Heart right ventricle (tissue), 16 donors: Measurements from ENCODE around the gene MRPL41. TPM values are rescaled to one million over a fixed set of nuclear protein-coding genes. Genes with fewer than 3 reads are reported as not detected.

Experiments
- ATAC-seq, 8 donors: fragments of 200-7000 bp; cut with Tn5 transposase; one replicate each; pipeline ENCODE4 v1.9.1; 2020; ENCODE audit warnings: mild to moderate bottlenecking in 8 of 8, moderate library complexity in 8 of 8, moderate number of reproducible peaks in 1 of 8
- DNase-seq, 2 donors: peaks; one replicate each; pipeline ENCODE4 v3.0.0-alpha.2; 2020
- H3K27ac ChIP-seq, 10 donors: fragments of 200-600 bp; sonication (generic) in 2 of 10; one replicate each; pipeline versions ENCODE4 v1.5.0 to v1.8.0; 2020 to 2022; ENCODE audit warnings: mild to moderate bottlenecking in 3 of 10
- H3K27me3 ChIP-seq, 7 donors: fragments of 200-600 bp; one replicate each; pipeline ENCODE4 v1.8.0; 2021 to 2022; ENCODE audit warnings: mild to moderate bottlenecking in 2 of 7
- H3K36me3 ChIP-seq, 9 donors: fragments of 200-600 bp; sonication (generic) in 1 of 9; one replicate each; pipeline versions ENCODE4 v1.5.0 to v1.8.0; 2020 to 2022; ENCODE audit warnings: mild to moderate bottlenecking in 2 of 9
- H3K4me1 ChIP-seq, 9 donors: fragments of 200-600 bp; sonication (generic) in 1 of 9; one replicate each; pipeline versions ENCODE4 v1.5.0 to v1.8.0; 2020 to 2022; ENCODE audit warnings: mild to moderate bottlenecking in 4 of 9
- H3K4me3 ChIP-seq, 10 donors: fragments of 200-600 bp; sonication (generic) in 2 of 10; one replicate each; pipeline versions ENCODE4 v1.5.0 to v1.8.0; 2020 to 2022; ENCODE audit warnings: mild to moderate bottlenecking in 7 of 10, moderate library complexity in 2 of 10
- H3K9me3 ChIP-seq, 11 donors: fragments of 200-600 bp in 10 of 11; sonication (generic) in 2 of 11; one replicate each; pipeline versions ENCODE4 v1.5.0 to v1.8.0; 2013 to 2022; ENCODE audit warnings: mild to moderate bottlenecking in 2 of 11, control low read depth in 1 of 11, moderate library complexity in 1 of 11
- WGBS, 2 donors: extraction: QIAGEN DNeasy Blood & Tissue Kit; methylation state at CpG; one replicate each; pipeline ENCODE4 v1.1.7; 2013; ENCODE audit warnings: inconsistent platforms in 1 of 2; 5-methylcytosine and 5-hydroxymethylcytosine counted together
- intact Hi-C, 10 donors: fragments of 100-400 bp; cut with DNase I; formaldehyde crosslinking; loops; one replicate each; pipeline versions ENCODE4 v1.11.1 to v1.14.2; 2022
- long read RNA-seq, 3 donors: library from polyadenylated mRNA; unstranded; transcript quantifications; one replicate each; pipeline ENCODE4 v2.0.0, GENCODE V29; 2020 to 2021
- polyA plus RNA-seq, 2 donors: library from polyadenylated mRNA; stranded (reverse); fragments of 200-250 nt; gene quantifications; one replicate each; pipeline ENCODE4 v1.2.3, GENCODE V29; 2013
- total RNA-seq, 10 donors: library from RNA; stranded (reverse); fragmentation: NEBNext Ultra II Directional in 3 of 10; extraction: Animal tissue kit (Norgen Biotek cat#: 25700) in 3 of 10; gene quantifications; one replicate each; pipeline versions ENCODE4 v1.2.1 to v1.2.4, GENCODE V29; 2021 to 2023
- TF ChIP-seq, protein P1 (sequence below), 9 donors: fragments of 200-600 bp; sonication (generic) in 2 of 9; IDR thresholded peaks; one replicate each; pipeline versions ENCODE4 v1.5.0 to v1.8.0; 2021 to 2022; ENCODE audit warnings: antibody characterized with exemption in 9 of 9, mild to moderate bottlenecking in 5 of 9, moderate library complexity in 1 of 9
- donor health status: Arrhythmogenic right ventricular cardiomyopathy.
- donor health status: ischemic (EF 13 %, LVEDD 7.1; RV severe dilation, severe dysfunction).
- donor health status: healthy with polysubstance abuse.
- donor health status: DM: no; HTN: yes; CAD: no.
- donor health status: DM: no; HTN: no; CAD: no.
- donor health status: ischemic (EF 25% LVEDD 6.9; RV normal size, moderate dysfunction).
- donor health status: ischemic (EF 25% LVEDD 5.7; RV mildly dilated, moderate dysfunction).
- donor health status: healthy.
- donor health status: DM: yes; HTN: yes; CAD: no.
- donor health status: Ischemic cardiomyopathy.
- donor health status: ischemic (EF 35%, LVEDD 5.7; RV mildly dilated, moderate dysfunction).
- donor health status: nonischemic (EF 11% LVEDD 7.7; RV severe dilation, severe dysfunction).
- donor health status: DM: yes; HTN: yes; CAD: no.
- donor health status: PGD.
- donor health status: ischemic (EF 29% LVEDD 5.4; RV normal size, mild dysfunction).
- donor health status: nonischemic (EF 23%, LVEDD 6.1; RV moderate dilation, normal function).

The MRPL41 gene
- total RNA-seq (100 to 1,000 TPM; 133 to 348 (median 203) TPM), polyA plus RNA-seq (1,000 to 10,000 TPM in 1 of 2 donors, 100 to 1,000 TPM in 1; 317 to 1,052 TPM)
- long read RNA-seq, donor 1, transcript MRPL41-201 (2 exons, 1,262 nt): major isoform, 370 of 389 reads
- long read RNA-seq, donor 1, partial matches to known transcripts: 0 of 389 reads
- long read RNA-seq, donor 1, other reads (novel, unspliced or antisense): 19 of 389 reads
- long read RNA-seq, donor 2, transcript MRPL41-201 (2 exons, 1,262 nt): major isoform, 611 of 636 reads
- long read RNA-seq, donor 2, partial matches to known transcripts: 0 of 636 reads
- long read RNA-seq, donor 2, other reads (novel, unspliced or antisense): 25 of 636 reads
- long read RNA-seq, donor 3, transcript MRPL41-201 (2 exons, 1,262 nt): major isoform, 41 of 44 reads
- long read RNA-seq, donor 3, partial matches to known transcripts: 3 of 44 reads
- long read RNA-seq, donor 3, other reads (novel, unspliced or antisense): 0 of 44 reads

- no peaks in the 10 kb centered on the region for H3K27me3 ChIP-seq
- DNase-seq (peak; percentile 91 to 92), ATAC-seq (peak; percentile 63 to 89 (median 82))
- H3K27ac ChIP-seq: peak within 1 kb of the TSS; percentile 65 to 98 (median 94)
- peak within 1 kb of the TSS; percentile 54 to 96 (median 77) for H3K4me3 ChIP-seq
- H3K36me3 ChIP-seq: peaks cover 0 to 39% (median 10%) of the 10 kb centered on the region in 9 donors
- peaks cover 0 to 39% (median 23%) of the 10 kb centered on the region in 9 donors for H3K4me1 ChIP-seq
- WGBS, 2 donors: 0 to 1% methylated on average over 49 to 89 of the region's 106 CpGs
- TF ChIP-seq, protein P1, sequence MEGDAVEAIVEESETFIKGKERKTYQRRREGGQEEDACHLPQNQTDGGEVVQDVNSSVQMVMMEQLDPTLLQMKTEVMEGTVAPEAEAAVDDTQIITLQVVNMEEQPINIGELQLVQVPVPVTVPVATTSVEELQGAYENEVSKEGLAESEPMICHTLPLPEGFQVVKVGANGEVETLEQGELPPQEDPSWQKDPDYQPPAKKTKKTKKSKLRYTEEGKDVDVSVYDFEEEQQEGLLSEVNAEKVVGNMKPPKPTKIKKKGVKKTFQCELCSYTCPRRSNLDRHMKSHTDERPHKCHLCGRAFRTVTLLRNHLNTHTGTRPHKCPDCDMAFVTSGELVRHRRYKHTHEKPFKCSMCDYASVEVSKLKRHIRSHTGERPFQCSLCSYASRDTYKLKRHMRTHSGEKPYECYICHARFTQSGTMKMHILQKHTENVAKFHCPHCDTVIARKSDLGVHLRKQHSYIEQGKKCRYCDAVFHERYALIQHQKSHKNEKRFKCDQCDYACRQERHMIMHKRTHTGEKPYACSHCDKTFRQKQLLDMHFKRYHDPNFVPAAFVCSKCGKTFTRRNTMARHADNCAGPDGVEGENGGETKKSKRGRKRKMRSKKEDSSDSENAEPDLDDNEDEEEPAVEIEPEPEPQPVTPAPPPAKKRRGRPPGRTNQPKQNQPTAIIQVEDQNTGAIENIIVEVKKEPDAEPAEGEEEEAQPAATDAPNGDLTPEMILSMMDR (IDR thresholded peaks at IDR 0.05): peak; percentile 20 to 62 (median 49)
- no peaks in the 10 kb centered on the region for H3K9me3 ChIP-seq
- intact Hi-C loops: no loop called here
These were observed at the start of gene MRPL41 for GRCh38 chr9:137551264-137552021. Gene MRPL41 (plus strand): TSS chr9:137551879. CDS start chr9:137552082, 203 bp downstream.

GRCh38 chr9:137502008-137502911 is 49.4 kb upstream of the MRPL41 start:
- TF ChIP-seq, protein P1 (IDR thresholded peaks at IDR 0.05): no peak
- peaks cover 0 to 32% (median 0%) of the 10 kb centered on the region in 9 donors for H3K36me3 ChIP-seq
- no peaks in the 10 kb centered on the region for H3K4me1 ChIP-seq
- H3K4me3 ChIP-seq: no peak overlapping the region
- ATAC-seq (no peak), DNase-seq (no peak)
- H3K9me3 ChIP-seq: no peaks in the 10 kb centered on the region
- H3K27ac ChIP-seq: no peak overlapping the region
- intact Hi-C loops: no loop called here
- WGBS, 2 donors: 82 to 85% methylated on average over 25 to 36 of the region's 36 CpGs
- no peaks in the 10 kb centered on the region for H3K27me3 ChIP-seq

DNA sequence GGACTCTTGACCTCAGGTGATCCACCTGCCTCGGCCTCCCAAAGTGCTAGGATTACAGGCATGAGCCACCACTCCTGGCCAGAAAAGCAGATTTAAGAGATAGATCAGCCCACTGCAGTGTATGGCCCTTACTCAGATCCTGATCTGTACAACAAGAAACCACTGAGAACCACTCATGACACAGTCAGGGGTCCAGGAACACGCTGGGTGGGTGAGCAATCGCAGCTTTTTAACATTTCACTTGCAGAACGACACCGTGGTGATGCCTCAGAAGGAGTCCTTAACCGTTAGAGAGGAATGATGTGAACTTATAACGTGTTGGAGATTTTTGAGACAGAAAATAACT is 47.3 kb upstream of the MRPL41 start:
- Histone ChIP-seq H3K27ac (no peak overlapping the region), H3K36me3 (peaks cover 0 to 25% (median 0%) of the 10 kb centered on the region in 9 donors), H3K27me3 (no peaks in the 10 kb centered on the region), H3K9me3 (no peaks in the 10 kb centered on the region), H3K4me3 (no peak overlapping the region), H3K4me1 (no peaks in the 10 kb centered on the region)
- ATAC-seq: no peak
- 90 to 93% methylated on average over 7 of the region's 7 CpGs for WGBS, 2 donors
- intact Hi-C loops: no loop called here
- TF ChIP-seq, protein P1 (IDR thresholded peaks at IDR 0.05): no peak
- no peak for DNase-seq
